Peyer's patch (tissue), 4 donors: ENCODE results near the gene RNLS.

Source experiments
- POLR2A ChIP-seq, 2 donors: fragments of 450-650 bp; IDR thresholded peaks; one replicate each; pipeline ENCODE4 v1.5.1; 2017; ENCODE audit warnings: antibody characterized with exemption in 2 of 2, mild to moderate bottlenecking in 2 of 2, moderate library complexity in 2 of 2
- TF ChIP-seq, protein P1 (sequence below), 6 experiments: fragments of 450-650 bp in 4 of 6; fragments of 200-600 bp in 2 of 6; sonication (generic) in 1 of 6; IDR thresholded peaks; one replicate each; pipeline ENCODE4 v1.5.1; 2017 to 2019; ENCODE audit warnings: antibody characterized with exemption in 6 of 6, mild to moderate bottlenecking in 3 of 6, moderate library complexity in 1 of 6

DNA sequence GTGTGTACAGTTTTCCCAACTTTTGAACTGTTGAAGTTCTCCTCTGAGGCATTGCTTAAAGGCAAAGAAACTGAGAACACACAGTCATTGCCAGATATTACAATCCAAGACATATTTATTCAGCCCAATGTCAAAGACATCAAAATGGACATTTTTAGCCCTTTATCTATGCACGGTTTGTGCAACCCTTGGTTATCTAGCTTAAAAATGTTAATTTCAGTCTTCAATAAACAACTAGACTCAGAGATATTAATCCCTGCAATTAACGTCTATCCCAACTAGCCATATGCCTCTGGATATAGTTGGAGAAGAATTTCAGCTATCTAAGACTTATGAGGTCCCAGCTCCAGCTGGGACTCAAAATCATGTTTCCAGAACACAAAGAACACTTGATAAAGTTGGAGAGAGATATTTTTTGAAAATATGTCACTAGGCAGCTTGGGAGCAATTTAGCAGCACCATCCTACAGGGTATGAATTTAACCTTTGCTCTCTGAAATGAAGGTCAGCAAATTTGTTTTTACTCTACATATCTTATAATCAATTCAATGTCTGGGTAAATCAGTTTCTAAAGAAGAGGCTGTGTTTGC, 357.0 kb downstream of the RNLS start:
- TF ChIP-seq, protein P1, sequence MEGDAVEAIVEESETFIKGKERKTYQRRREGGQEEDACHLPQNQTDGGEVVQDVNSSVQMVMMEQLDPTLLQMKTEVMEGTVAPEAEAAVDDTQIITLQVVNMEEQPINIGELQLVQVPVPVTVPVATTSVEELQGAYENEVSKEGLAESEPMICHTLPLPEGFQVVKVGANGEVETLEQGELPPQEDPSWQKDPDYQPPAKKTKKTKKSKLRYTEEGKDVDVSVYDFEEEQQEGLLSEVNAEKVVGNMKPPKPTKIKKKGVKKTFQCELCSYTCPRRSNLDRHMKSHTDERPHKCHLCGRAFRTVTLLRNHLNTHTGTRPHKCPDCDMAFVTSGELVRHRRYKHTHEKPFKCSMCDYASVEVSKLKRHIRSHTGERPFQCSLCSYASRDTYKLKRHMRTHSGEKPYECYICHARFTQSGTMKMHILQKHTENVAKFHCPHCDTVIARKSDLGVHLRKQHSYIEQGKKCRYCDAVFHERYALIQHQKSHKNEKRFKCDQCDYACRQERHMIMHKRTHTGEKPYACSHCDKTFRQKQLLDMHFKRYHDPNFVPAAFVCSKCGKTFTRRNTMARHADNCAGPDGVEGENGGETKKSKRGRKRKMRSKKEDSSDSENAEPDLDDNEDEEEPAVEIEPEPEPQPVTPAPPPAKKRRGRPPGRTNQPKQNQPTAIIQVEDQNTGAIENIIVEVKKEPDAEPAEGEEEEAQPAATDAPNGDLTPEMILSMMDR (IDR thresholded peaks at IDR 0.05): no peak
- no peak for TF ChIP-seq POLR2A (IDR thresholded peaks at IDR 0.05)
